Inflammatory macrophage treated with lipopolysaccharide for 4 hours (primary cell): Measurements from ENCODE around the gene EPN2.

Source experiments
- DNase-seq: peaks from one replicate; pipeline ENCODE4 v3.0.0-alpha.2; 2020

EPN2 gene

DNA sequence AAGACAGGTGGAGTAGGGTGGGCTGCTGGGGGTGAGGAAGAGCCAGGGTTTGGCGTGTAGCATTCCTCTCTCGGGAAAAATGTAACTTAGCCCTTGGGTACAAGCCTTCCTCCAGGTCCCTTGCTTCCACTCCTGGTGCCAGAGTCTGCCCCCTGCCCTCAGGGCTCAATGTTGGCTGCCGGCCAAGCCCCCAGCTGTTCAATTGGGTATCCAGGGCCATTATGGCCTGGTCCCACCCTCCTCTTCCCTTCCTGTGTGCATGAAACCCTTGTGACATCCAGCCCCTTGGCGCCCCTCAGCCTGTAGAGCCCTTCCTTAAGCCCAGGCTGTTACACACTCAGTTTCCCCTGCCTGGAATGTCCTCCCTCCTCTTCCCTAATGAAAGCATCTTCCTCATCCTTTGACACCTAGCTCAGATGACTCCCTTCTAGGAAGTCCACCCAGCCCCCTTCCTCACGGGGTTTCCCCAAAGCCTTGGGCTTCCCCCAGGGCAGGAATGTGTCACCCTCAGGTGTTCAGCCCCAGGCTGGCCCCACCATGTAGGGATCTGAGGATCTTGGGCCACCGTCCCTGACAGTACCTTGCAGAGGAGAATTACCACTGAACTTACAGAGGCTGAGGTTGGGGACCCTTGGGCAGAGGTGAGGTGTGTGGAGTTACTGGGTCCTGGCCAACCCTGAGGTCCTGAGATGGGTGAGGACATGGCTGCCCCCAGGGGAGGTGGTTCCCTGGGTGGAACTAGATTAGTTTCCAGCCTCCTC is 95.4 kb downstream of the EPN2 start:
- no peak for DNase-seq

DNA sequence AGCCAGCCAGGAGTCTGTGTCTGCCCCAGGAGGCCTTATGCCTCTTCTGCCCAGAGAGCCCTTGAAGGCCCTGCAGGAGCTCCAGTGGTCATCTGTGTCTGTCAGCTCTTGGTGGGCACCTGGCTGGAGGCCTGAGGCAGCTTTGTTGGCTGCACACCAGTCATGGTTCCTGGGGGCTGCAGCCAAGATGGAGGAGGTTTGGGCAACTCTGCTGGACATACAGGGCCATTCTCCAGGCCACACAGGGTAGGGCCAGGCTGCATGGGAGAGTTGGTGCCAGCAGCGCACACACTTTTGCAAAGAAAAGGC is 95.9 kb downstream of the EPN2 start:
- DNase-seq, result no peak

DNA sequence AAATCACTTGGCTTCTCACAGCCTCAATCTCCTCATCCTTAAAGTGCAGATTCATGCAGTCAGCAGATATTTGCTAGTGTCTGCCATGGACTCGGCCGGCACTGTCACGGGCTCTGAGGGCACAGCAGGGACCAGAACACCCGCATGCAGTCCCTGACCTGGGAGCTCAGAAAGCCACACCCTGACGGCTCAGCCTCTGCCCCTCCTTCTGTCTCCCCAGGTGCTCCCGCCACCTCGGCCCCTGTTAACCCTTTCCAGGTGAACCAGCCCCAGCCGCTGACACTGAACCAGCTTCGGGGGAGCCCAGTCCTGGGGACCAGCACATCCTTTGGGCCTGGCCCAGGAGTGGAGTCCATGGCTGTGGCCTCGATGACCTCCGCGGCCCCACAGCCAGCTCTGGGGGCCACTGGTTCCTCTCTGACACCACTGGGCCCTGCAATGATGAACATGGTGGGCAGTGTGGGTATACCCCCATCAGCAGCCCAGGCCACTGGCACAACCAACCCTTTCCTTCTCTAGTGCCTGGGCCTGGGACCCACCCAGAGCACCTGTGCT is 96.6 kb downstream of the EPN2 start:
- no peak for DNase-seq

DNA sequence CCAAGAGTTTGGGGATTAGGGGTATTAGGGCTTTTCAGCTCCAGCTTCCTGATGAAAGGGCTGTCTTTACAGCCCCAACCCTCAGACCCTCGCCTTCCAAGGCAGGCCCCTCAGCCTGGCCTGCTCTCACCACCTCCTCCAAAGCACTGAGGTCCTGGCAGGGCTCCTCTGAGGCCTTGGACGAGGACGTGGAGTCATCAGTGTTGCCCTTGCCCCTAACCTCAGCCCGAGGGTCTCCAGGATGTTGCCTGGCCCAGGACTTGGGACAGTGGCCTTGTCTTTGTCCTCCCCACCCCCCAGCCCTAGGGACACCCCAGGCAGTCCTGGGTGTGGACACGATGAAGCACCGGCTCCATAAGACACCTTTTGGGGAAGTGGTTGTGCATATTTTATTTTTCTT is 97.2 kb downstream of the EPN2 start:
- DNase-seq, result no peak

DNA sequence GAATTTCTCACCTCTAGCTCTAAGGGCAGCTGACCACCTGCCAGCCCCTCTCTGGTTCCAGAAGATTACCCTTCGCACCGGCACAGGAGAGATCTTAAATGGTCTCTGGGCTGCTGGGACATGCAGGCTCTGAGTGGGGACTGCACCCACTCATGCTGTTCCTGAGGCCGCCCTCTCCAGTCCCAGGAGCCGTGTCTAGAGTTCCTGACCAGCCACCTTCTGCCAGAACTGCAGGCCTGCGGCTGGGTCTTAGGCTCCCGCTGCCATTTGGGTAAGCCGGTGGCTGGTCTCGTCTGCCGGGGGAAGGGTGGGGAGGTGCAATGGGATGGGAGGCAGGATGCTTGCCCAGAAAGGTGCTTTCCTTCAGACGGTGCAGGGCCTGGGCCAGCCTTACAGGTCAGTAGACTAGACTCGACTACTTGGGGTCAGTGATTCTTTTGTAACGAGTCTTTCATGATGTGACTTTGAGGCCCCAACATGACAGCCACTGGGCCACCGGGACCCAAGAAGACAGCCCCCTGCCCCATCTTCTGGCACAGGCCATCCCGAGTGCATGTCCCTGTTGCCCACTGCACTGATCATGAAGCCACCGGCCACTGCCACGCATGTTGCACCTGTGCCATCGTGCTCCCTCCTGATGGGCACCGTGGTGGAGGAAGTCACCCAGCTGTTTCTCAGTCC is 98.9 kb downstream of the EPN2 start:
- DNase-seq, result no peak

DNA sequence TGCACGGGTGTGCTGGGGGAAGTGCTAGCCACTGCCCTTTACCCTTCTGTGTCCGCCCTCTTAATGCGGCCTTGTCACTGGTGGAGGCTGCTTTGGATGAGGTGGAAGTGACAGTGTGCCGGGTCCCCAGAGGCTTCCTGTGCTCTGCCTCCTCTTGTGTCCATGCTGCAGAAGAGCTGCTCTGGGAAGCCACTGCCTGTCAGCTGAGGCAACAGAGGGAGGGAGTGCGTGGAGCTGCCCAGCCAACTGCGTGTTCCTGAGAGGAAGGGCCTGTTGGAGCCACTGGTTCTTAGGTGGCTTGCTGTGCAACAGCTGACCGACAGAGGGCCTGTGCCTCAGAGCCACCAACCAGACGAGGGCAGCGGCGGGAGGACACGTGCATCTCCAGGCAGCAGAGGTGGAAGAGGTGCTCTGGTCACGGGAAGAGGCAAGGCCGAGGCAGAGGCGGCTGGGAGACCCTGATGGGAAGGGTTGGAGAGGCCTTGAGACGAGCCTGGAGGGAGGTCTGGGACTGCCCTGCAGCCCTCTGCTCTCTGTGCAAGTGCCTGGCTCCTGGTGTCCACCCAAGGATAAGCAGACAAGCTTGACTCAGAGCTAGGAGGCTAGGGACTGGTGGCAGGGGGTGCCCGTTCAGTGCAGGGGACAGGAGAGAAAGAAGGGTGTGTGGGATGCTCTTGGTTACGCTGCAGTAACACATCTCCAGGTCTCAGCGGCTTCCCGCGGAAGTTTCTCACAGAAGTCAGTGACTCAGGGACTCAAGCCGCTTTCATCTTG is 100.0 kb downstream of the EPN2 start:
- no peak for DNase-seq

DNA sequence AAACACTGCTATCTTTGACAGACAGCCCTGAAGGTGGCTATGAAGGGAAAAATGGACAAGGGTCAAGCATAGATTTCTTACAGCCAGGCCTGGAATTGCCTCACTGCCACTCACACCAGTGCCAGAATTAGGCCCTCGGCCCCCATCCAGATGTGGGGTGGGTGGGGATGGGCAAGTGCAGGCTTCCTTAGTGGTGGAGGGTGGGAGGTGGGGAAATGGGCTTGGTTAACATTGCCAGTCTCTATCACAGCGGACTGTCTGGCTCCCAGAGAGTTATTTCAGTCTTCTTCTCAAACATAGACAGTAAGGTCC is 100.5 kb downstream of the EPN2 start:
- DNase-seq, result no peak

DNA sequence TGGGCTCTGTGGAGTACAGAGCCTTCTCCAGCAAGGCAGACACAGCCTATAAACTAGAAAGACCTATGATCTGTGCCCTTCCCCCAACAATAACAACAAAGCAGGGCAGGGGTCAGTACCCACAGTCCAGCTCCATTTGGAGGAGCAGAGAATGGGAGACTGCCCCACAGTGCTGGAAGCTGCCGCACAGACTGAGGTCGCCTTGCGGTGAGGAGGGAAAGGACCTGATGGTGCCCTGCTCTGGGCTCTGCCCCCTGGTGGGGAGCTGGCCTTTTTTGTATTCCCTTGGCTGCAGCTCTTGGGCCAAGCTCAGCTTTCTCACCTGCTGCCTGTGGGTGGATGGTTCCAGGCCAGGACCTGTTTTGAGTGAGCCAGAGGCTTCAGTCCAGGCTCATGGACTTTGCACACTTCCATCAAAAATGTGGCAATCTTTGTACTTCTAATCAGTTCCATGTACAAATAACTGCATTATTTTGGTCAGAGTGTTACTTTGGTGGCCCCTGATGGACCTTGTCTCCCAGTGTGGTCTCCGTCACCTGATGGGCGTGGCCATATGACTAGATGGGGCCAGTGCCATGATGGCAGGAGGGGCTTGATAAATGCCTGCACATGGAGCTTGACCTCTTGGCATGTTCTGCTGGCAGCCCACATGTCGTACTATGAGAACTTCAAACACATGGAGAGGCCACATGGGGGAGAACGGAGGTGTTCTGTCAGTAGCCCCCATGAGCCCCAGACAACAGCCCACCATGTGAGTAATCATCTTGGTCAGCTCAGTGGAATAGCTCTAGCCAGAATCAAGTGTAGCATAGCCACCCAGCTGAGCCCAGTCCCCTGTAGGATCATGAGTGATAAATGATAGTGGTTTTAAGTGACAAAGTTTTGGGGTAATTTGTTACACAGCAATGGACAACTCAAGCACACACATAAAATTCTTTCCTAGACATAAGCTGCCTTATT is 101.1 kb downstream of the EPN2 start:
- DNase-seq, result peak; percentile 74

DNA sequence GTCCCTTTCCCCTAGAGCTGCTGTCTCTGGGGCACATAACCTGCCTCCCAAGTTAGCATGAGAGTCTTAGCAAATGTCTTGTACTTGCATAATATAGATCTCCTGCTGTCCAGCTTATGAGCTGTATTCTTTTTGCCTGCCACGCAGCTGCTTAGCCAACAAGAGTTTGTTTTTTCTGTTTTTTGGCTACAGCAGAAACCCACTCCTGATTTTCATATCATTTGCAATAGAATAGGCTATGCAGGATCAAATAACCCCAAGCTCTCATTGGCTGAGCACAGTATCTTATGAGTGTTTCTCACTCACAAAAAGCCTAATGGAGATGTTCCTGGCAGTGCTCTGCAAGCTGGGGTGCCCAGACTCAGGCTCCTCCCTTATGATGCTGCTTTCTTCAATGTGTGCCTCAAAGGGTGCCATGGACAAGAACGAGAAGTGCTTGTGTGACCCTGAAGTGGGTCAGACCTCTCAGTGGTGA is 102.2 kb downstream of the EPN2 start:
- DNase-seq, result no peak

DNA sequence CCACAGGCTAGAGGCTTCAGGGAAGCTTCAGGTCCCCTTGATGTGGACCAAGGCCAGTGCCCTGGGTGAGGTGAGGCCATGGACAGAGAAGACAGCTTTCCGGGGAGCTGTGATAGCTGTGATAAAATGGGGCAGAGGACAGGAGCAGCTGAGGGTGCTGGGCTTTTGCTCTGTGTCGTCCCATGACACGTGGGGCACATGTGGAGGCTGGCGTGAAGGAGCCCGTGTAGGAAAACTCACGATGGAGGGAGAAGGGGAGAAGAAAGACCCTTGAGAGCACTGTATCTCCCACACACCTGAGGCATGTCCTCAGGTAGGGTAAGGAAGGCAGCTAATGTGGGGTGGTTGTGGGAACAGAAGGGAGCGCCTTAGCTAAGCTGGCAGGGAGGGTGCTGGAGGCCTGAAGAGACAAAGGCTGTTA is 104.1 kb downstream of the EPN2 start:
- DNase-seq, result no peak

DNA sequence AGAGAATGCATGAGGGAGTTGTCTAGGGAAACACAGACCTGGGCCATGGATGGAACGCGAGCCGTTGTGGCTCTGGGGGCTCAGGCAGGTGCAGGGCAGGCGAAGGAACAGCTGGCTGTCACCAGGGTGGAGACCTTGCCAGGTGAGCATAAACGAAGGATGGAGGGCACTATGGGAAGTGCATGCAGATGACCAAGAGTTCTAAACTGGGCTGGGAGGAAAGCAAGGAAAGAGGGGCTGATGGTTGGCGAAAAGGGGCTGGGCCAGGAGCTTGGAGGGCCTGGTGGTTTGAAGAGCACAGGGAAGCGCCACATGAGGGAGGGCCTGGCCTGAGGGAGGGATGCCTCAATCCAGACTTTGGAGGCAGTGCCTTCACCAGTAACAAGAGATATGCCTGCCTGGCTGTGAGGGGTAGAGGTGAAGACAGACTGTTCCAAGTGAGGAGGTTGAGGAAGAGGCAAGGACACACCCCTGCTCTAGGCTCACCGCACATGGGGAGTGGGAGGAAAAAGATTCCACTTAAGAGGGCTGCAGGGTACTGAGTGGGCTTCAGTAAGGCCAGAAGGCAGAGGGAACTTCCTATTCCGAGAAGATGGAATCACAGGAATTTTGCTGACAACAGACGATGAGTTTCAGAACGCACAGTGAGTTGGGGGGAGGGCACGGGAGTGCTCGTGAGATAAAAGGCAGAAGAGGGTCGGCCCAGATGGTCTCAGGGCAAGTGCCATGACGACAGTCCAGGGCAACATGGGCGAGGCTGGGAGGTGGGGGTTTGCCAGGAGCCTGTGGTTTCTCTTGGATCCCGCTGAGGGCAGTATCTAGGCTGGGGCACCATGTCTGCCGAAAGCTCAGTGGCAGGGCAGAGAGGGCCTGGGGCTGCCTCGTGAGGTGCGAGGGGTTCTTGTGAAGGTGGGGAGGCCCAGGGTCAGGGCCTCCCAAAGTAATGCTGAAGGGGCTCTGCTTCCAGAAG is 104.8 kb downstream of the EPN2 start:
- DNase-seq, result no peak

DNA sequence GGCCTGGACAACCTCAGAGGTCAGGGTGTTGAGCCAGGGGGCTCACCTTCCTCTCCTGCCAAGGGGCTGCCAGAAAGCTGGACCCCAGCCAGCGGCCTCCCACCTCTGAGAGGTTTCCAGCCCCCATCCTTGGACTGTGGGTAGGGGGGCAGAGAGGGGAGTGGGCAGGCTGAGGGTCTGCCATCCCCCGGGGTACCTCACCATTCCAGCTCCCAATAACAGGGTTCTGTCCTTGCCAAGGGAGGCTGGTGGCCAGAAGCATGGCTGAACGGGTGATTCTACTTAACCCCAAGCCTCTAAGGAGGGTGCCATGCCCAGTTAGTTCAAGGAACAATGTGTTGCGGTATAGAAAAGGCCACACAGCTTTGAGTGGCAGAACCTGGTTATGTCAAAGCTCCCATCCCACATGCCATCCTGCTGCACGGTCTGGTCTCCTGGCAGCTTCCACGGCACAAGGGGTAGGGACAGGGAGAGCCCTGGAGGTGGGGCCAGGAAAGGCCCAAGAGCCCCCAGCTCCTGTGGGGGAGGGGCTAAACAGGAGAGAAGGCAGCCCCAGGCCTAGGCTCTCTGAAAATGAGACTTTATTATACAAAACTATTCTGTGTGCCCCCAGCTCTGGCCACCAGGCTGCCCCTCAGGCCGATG is 105.6 kb downstream of the EPN2 start:
- DNase-seq, result no peak

DNA sequence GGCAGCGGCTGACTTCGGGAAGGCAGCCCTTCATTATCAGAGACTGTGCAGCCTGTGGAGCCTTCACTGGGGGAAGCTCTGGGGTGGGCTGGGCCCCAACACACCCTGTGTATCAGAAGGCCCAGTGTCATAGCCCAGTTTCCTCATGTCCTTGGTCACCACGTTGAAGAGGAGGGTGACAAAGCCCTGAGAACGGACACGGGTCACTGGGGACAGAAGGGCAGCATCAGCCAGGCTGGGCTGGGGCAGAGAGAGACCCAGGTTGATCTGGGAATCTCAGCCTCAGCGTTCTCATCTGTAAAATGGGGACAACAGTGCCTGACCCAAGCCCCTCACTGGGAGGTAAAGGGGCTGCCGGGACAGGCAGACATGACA is 106.1 kb downstream of the EPN2 start:
- no peak for DNase-seq

DNA sequence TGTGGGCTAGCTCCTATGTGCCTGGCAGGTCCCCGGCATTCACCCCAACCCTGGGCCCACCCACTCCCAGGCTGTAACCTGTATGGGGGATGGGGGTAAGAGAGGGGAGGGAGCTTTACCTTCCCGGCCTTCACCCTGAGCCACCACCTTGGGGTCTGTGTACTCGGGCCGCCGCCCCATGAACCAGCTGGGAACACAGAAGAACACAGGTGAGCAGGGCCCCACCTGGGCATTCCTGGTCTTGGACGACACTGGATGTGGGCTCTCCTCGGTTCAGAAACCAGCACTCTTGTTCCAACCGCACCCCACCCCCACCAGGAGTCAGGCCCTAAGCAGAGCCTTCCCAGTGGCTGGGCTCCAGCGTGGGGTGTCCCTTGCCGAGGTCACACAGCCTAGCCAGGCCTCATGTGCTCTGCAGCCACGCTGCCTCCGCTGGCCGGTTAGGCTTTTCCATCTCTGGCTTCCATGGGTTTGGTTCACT is 106.5 kb downstream of the EPN2 start:
- DNase-seq, result no peak

DNA sequence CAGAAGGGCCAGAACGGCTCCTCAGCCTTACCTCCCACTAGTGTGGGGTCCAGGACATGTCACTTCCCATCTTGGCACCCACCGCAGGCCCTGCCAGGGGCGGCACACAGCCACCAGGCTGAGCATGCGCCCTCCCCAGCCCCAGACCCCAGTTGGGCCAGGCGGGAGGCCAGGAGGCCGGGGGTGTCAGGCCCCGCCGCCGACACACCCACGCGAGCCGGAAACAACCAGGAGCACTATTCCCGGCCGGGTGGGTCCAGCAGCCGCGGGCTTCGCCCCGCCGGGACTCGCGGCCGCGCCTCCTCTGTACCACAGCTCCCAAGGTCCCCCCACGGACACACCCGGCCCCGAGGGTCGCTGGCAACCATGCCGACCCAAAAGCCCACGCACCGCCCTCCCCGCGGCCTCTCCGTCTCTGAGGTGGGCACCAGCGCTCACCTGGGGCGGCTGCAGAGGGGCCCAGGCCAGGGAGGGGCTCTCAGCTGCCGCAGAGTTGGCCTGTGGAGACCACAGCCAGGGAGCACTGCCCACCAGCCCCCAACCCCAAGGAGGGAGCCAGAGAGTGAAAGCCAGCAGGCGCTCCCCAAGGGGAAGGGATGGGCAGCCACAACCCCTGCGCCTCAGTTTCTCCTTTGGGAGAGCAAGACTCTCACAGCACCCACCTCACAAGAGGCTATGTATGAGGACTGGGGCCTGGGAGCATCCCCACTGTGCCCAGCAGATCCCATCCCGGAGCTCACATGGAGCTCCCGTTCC is 107.3 kb downstream of the EPN2 start:
- DNase-seq, result no peak

DNA sequence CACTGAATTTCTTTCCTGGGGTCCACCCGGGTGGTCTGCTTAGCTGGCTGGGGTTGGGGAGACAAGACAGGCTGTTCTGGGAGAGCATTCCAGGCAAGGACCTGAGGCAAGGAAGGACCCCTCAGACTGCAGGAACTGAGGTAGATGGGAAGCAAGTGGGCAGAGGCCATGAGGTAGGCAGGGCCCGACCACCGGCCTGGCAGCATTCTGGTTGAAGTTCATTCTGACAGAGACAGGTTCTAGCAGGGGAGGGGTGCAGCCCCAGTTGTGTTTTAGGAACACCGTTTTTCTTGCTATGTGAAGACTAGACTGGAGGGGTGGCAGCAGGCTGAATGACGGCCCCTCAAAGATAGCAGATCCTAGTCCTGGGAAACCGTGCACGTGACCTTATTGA is 107.9 kb downstream of the EPN2 start:
- no peak for DNase-seq

DNA sequence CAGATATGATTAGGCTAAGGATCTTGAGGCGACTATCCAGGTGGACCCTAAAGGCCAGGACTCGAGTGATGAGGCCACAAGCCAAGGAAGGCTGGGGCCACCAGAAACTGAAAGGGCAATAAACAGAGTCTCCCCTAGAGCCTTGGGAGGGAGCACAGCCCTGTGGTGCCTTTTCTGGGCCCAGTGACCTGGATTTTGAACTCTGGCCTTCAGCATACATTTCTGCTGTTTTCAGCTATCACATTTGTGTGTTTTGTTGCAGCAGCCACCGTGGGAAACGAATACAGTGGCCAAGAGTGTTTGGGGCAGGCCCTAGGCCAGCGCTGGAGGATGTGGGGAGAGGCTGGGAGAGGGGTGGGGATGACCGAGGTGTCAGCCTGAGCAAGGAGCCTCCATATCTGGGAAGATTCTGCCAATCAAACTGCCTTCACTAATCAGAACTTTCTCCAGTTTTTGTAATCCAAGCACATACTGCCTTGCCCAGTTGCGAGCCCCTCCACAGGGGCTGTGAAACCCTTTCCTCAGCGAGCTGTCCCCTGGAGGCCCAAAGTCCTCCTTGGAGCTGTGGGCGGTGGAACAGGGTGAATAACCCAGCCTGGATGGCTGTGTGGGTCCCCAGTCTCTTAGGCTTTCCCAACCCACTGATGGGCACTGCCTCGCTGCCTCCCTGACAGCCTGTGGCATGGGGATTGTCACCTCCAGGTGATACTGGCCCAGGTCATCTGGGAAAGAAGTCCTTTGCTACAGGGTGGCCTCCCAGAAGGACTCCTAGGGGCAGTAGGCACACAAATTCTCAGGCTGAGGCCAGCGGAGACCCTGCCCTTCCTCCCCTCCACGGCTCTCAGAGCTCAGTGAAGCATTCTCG is 108.6 kb downstream of the EPN2 start:
- no peak for DNase-seq

DNA sequence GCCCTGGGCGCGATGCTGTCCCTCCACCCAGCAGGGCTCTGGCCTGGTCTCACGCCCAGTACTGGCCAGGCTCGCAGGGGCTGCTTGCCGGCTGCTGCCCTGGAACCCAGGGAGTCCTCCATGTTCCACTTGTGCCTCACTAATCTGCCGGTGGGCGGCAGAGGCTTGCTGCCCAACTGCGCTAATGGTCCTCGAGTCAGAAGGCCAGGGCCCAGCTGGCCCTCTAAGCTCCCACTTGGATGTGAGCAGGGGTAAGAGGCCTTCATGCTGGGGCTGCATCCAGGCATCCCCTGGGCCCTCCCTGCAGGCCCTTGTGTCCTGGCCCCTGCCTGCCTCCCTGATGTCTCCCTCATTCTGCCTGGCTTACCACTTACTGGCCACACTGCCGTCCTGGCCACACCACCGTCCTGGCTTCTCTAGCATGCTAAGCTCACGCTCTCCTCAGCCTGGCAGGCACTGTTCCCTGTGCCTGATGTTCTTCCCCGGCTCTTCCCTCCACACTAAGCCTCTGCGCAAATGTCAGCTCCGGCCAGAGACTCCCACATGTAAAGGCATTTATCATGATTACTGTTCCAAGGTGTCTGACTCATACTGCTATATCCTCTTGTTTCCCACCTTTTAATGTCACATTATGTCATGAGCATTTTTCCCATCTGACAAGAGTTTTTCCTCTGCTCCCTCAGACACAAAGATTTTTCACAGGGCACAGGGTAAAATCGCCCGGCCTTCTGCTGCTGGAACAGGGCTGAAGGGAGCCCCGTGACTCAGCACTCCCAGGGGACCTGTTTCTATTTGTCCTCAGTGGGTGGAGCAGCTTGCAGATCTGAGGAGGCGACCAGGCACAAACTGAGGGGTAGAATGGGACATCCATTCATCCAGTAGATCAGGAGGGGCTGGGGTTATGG is 109.4 kb downstream of the EPN2 start:
- DNase-seq, result no peak
